Spleen (tissue), 7 donors: ENCODE measurements around the gene KCNQ1.

Experiments
- POLR2A ChIP-seq, 3 donors: fragments of 450-650 bp; IDR thresholded peaks; one replicate each; pipeline ENCODE4 v1.5.1; 2017; ENCODE audit warnings: antibody characterized with exemption in 3 of 3, mild to moderate bottlenecking in 1 of 3
- POLR2AphosphoS5 ChIP-seq, 3 donors: sonication (generic); formaldehyde crosslinking; IDR thresholded peaks; one replicate each; pipeline ENCODE4 v1.5.1; 2017; ENCODE audit warnings: antibody characterized with exemption in 3 of 3
- TF ChIP-seq, protein P1 (sequence below), 11 experiments: fragments of 200-600 bp in 7 of 11; fragments of 450-650 bp in 4 of 11; sonication (generic) in 4 of 11; IDR thresholded peaks in 8 of 11; conservative IDR thresholded peaks in 3 of 11; 1 replicate in 7 of 11; 2 replicates in 4 of 11; pipeline versions ENCODE4 v1.4.0 to v1.8.0; 2016 to 2021; ENCODE audit warnings: antibody characterized with exemption in 11 of 11, inconsistent platforms in 4 of 11, mild to moderate bottlenecking in 1 of 11
- donor health status: DM: no; HTN: no; CAD: no; lungs with moderate emphysema.
- donor health status: DM: no; HTN: no; CAD: no.
- donor health status: DM: no; HTN: no; CAD: no.

DNA sequence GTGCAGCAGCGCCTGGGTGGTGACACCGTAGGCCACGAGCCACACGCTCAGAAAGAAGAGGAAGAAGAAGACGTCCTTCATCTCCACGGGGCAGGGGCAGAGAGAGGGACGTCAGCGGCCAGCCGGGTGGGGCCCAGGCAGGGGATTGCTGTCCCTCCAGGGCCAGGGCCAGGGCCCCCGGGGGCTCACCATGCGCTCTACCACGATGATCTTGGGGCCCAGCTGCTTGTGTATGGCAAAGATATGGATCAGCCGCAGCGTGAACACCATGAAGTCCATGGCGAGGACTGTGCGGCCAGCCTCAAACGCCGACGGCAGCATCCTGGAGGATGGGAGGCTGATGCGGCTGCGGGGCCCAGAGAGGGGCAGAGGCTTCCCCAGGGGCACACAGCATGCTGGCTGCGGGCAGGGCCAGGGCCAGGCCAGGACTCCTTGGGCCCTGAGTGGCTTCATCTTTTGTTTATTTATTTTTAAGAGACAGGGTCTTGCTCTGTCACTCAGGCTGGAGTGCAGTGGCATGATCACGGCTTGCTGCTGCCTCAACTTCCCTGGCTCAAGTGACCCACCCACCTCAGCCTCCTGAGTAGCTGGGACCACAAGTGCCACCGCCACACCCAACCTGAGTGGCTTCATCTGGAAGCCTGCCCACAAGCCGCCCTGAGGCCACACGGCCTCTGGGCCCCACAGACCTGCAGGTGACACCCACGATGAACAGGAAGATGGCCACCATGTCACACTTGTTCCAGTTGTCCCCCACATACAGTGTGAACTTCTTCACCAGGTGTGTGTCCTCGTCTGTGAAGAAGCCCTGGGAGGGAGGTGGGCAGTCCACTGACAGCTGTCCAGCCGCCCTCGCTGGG is 33.1 kb upstream of the KCNQ1 start:
- TF ChIP-seq POLR2A (IDR thresholded peaks at IDR 0.05), result no peak
- TF ChIP-seq, protein P1, sequence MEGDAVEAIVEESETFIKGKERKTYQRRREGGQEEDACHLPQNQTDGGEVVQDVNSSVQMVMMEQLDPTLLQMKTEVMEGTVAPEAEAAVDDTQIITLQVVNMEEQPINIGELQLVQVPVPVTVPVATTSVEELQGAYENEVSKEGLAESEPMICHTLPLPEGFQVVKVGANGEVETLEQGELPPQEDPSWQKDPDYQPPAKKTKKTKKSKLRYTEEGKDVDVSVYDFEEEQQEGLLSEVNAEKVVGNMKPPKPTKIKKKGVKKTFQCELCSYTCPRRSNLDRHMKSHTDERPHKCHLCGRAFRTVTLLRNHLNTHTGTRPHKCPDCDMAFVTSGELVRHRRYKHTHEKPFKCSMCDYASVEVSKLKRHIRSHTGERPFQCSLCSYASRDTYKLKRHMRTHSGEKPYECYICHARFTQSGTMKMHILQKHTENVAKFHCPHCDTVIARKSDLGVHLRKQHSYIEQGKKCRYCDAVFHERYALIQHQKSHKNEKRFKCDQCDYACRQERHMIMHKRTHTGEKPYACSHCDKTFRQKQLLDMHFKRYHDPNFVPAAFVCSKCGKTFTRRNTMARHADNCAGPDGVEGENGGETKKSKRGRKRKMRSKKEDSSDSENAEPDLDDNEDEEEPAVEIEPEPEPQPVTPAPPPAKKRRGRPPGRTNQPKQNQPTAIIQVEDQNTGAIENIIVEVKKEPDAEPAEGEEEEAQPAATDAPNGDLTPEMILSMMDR (IDR thresholded peaks at IDR 0.05 in 8 of 11, conservative IDR thresholded peaks at IDR 0.05 in 3 of 11), result no peak
- no peak for TF ChIP-seq POLR2AphosphoS5 (IDR thresholded peaks at IDR 0.05)
